C1 segment of cervical spinal cord (tissue), 14 donors: ENCODE measurements around the gene VWA2.

Experiments
- DNase-seq, 14 donors: peaks; one replicate each; lab custom pipeline; 2025; lab: John Stamatoyannopoulos, UW

Gene VWA2

GRCh38 chr10:114239117-114239993 lies at the start of gene VWA2:
Gene VWA2 (plus strand): TSS chr10:114239254. CDS start chr10:114248714, 9,460 bp downstream.
- no peak for DNase-seq

DNA sequence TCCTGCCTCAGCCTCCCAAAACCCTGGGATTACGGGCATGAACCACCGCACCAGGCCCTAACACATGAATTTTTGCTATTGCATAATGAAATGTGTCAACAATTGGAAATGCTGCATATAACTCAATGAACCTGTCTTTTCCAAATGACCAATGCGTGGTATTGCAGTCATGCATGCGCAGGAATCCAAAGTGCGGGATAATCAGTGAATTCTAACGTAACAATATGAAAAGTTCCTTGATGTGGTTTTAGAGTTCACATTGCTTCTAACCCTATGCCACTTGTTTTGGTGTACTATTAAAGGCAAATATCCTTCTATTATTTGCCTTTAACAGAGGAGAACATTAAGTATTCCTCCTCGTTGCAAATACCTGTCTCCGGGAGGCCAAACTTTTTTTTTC lies 49.4 kb upstream of the VWA2 start:
- no peak for DNase-seq

- DNase-seq = no peak
Observed at GRCh38 chr10:114195079-114195478, 44.0 kb upstream of the VWA2 start.

GRCh38 chr10:114199239-114199638 lies 39.8 kb upstream of the VWA2 start:
- DNase-seq = no peak

DNA sequence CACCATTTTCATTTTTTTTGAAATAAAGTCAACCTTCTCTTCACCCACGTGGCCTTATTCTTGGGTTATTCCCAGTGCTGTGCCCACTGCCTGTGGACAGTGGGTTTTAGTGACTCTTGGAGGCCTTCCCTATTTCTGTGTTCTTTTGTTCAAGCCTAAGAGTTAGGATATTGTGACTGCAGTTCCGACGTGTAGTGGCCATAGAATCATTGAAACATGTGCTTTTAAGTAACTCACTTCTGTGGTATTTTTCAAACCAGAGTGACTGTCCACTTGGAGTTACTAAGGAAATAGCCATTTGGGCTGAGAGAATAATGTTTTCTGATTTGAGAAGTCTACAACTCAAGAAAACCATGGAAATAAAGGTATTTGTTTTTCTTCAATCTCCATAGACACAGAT lies 36.2 kb upstream of the VWA2 start:
- DNase-seq = no peak

- DNase-seq = no peak
Observed at GRCh38 chr10:114206902-114207301, 32.2 kb upstream of the VWA2 start.

DNA sequence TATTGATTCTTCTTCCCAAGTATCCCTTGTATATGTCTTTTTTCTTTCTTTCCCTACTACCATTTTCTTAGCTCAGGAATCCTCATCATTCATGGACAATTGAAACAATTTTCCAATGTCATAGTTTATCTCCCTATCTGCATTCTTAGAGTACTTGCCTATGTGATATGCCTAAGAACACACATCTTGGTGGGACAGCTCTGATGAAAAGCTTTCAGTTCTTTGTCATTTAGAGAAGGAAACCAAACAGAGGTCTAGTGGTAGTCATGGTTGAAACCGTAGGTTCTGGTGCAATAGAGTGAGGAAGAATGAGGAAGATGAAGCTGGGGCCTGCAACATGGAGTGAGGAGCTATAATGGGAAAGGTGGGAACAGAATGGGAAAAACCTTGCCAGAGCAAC lies 31.7 kb upstream of the VWA2 start:
- DNase-seq = no peak

DNA sequence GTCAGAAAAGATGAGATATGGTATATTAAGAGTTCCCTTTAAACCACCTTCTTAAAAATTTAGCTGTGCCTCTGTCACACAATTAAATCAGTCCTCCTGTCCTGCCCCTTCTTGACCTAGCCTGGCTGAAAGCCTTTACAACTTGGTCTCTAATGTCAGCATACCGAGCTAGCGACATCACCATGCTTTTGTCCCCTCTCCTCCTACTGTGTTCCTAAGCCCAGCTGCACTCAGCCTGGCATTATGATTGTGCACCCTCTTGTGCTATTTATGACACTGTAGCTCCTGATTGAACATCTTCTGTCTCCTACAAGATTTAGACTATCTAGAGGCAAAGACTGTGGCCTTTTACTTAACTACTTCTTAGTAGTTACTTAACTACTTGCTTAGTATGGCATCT lies 30.7 kb upstream of the VWA2 start:
- no peak for DNase-seq

GRCh38 chr10:114212153-114212552 lies 26.9 kb upstream of the VWA2 start:
- DNase-seq = no peak

- DNase-seq = no peak
Observed at GRCh38 chr10:114215033-114215432, 24.0 kb upstream of the VWA2 start.

- no peak for DNase-seq
Observed at GRCh38 chr10:114220281-114220680, 18.8 kb upstream of the VWA2 start.

GRCh38 chr10:114221235-114221634 lies 17.8 kb upstream of the VWA2 start:
- no peak for DNase-seq

GRCh38 chr10:114223066-114223465 lies 16.0 kb upstream of the VWA2 start:
- no peak for DNase-seq

- DNase-seq = no peak
Observed at GRCh38 chr10:114228156-114228555, 10.9 kb upstream of the VWA2 start.

DNA sequence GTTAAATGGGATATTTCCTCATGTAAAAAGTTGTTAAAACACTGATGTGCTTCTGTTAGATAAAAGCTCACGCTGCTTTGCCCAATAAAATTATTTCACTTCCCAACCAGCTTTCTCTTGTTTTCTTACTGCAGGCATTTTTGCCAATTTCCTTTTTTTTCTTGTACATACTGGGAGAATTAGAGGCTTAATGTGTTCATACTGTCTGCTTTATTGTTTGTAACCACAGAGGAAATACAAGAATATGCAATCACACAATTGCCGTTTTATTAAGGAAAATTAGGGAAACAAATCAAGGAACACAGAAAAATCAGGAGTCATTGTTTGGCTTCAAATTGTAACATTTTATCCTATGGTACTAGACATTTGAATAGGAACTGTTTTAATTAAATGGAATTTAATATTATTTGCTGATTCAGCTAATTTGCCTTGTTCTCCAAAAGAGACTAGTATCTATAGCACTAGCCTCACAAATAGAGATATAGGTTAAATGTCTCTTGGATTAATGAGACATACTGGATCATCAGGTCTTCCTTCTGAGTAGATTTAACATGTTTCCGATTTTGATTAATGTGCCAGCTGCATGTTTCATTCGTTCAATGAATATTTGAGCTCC lies 6.4 kb upstream of the VWA2 start:
- DNase-seq = no peak

GRCh38 chr10:114233482-114233881 lies 5.6 kb upstream of the VWA2 start:
- no peak for DNase-seq

- DNase-seq = no peak
Observed at GRCh38 chr10:114234132-114234531, 4.9 kb upstream of the VWA2 start.

DNA sequence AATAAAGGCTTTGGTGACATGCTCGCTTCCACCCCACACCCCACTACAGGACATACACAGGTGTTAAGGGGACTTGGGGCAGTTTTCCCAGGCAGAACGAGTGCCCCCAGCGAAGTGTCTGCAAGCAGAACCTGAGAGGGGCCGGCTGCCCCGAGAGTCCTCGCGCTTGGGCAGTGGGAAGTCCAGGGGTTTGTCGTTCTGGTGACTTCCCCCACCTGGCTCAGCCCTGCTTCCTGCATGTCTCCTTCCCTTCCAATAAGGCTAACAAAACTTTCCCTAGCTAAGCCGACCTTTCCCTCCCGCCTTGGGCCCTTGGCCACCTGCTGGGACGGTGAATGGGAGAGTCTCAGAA lies 916 bp downstream of the VWA2 start:
- DNase-seq = no peak

- DNase-seq = no peak
Observed at GRCh38 chr10:114242235-114242634, 3.2 kb downstream of the VWA2 start.

DNA sequence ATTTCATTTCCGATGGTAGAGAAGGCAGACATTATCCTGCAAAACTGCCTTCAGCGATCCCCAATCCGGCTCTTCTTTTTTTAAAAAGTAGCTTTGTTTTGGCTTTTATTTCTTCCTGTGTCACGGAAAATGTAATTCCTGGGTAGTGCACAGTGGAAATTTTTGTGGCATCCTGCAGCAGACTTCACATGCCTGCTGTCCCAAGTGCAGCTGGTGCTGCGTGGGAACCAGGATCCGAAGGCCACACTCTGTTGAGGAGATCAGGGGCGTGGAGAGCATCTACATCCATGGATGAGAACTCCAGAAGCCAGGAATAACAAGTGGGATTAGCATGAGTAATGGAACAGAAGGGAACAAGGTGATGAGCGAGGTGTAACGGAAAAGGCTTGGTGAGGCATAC lies 4.6 kb downstream of the VWA2 start:
- no peak for DNase-seq

GRCh38 chr10:114244126-114244525 lies 5.1 kb downstream of the VWA2 start:
- DNase-seq = no peak

DNA sequence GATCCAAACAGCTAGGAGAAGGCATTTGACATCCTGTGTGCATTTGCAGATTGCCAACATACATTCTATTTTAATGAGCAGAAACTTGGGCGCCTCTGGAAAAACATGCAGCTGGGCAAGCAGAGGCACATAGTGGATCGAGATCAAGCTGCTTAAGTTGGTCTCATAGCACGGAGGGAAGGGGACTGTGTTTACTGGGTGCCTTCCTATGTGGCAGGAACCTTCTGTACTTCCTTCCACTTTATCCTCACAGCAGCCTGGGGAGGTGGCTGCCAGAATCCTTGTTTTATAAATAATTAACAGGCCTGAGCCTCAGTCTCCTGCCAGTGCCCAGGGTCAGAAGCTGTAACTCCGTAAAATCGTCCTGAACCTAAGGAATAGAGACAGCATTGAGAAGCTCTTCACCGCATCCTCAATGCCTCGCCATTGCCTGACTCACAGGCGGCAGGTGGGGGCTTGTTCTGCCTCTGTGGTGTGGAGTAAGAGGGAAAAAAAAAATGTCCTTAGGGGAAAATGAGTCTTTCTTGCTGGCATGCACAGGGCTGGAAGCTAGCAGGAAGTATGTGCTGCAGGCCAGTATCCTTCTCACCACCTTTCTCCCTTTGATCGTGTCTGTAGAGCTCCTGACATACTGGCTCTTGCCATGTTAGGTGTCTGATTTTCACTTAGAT lies 6.2 kb downstream of the VWA2 start:
- DNase-seq = no peak
